HepG2 (cell line): Measurements from ENCODE around the gene METTL21C. TPM values are rescaled to one million over a fixed set of nuclear protein-coding genes. Genes with fewer than 3 reads are reported as not detected.

Experiments used
- ATAC-seq: fragments of 200-7000 bp; cut with Tn5 transposase; 3 replicates; pipeline ENCODE4 v1.9.1; 2020; ENCODE audit warnings: mild to moderate bottlenecking, moderate library complexity
- BruUV-seq: library from RNA; stranded (reverse); fragments of 400-500 nt; replicated peaks from 2 replicates; lab custom pipeline; 2021; lab: Mats Ljungman, UMichigan
- CTCF ChIA-PET: fragments of 300-600 bp; formaldehyde crosslinking; extraction: SDS; loops from one replicate; lab custom pipeline; 2021; ENCODE audit warnings: low total read pairs, inconsistent platforms, low intra/inter-chr PET ratio; lab: Yijun Ruan, JAX
- POLR2A ChIA-PET: fragments of 350-600 bp; sonication (Branson Sonifier 250); formaldehyde crosslinking; loops from one replicate; lab custom pipeline; 2020; ENCODE audit warnings: antibody characterized with exemption, inconsistent platforms; lab: Yijun Ruan, JAX
- DNase-seq: peaks from one replicate; pipeline ENCODE4 v3.0.0-alpha.2; 2015; ENCODE audit warnings: low spot score
- FAIRE-seq: peaks from 3 replicates; lab custom pipeline; 2011; peaks lifted over from hg19 to GRCh38; lab: Jason Lieb, UNC
- H2AFZ ChIP-seq: one replicate; pipeline ENCODE4 v1.6.1; 2011; ENCODE audit warnings: low read length, inconsistent platforms
- H3K27ac ChIP-seq: fragments of 300-600 bp; 3 replicates; pipeline ENCODE4 v1.8.0; 2011; ENCODE audit warnings: mixed run types, mild to moderate bottlenecking, mixed read lengths, low read length, inconsistent platforms; ENCODE audit not compliant: insufficient read depth; ENCODE audit errors: extremely low read length
- H3K27me3 ChIP-seq, 2 experiments: fragments of 200-600 bp in 1 of 2; 2 replicates in 1 of 2; 3 replicates in 1 of 2; pipeline versions ENCODE4 v1.6.0 to v1.8.0; 2011; ENCODE audit warnings: low read length in 2 of 2, mild to moderate bottlenecking in 2 of 2, moderate library complexity in 2 of 2, inconsistent platforms in 1 of 2; ENCODE audit not compliant: insufficient read depth in 2 of 2, control insufficient read depth in 1 of 2
- H3K36me3 ChIP-seq, 2 experiments: fragments of 200-600 bp in 1 of 2; replicated peaks in 1 of 2; 2 replicates in 1 of 2; 3 replicates in 1 of 2; pipeline versions ENCODE4 v1.5.1 to v1.8.0; 2011; ENCODE audit warnings: low read length in 2 of 2, inconsistent platforms in 1 of 2; ENCODE audit not compliant: insufficient read depth in 2 of 2, control insufficient read depth in 1 of 2
- H3K4me1 ChIP-seq: 2 replicates; pipeline ENCODE4 v1.5.1; 2012; ENCODE audit warnings: low read length, inconsistent platforms; ENCODE audit not compliant: insufficient read depth
- H3K4me2 ChIP-seq: 2 replicates; pipeline ENCODE4 v1.6.0; 2011; ENCODE audit warnings: low read depth, low read length, inconsistent platforms
- H3K4me3 ChIP-seq, 3 experiments: fragments of 200-600 bp in 1 of 3; sonication (generic), shearing (Covaris generic) in 1 of 3; replicated peaks in 1 of 3; 2 replicates each; pipeline ENCODE4 v1.5.1; 2011 to 2016; ENCODE audit warnings: low read length in 3 of 3, inconsistent platforms in 2 of 3, low read depth in 2 of 3, mild to moderate bottlenecking in 2 of 3, control low read depth in 1 of 3, mixed read lengths in 1 of 3; ENCODE audit not compliant: insufficient read depth in 1 of 3
- H3K79me2 ChIP-seq: one replicate; pipeline ENCODE4 v1.6.1; 2011; ENCODE audit warnings: low read length, inconsistent platforms; ENCODE audit not compliant: insufficient read depth
- H3K9ac ChIP-seq: 2 replicates; pipeline ENCODE4 v1.6.0; 2011; ENCODE audit warnings: mild to moderate bottlenecking, low read depth, low read length, inconsistent platforms; ENCODE audit not compliant: insufficient read depth
- H3K9me3 ChIP-seq: 2 replicates; pipeline ENCODE4 v1.5.1; 2012; ENCODE audit warnings: mild to moderate bottlenecking, low read length
- H4K20me1 ChIP-seq: 2 replicates; pipeline ENCODE4 v1.6.0; 2011; ENCODE audit warnings: inconsistent platforms, mild to moderate bottlenecking, low read length, moderate library complexity; ENCODE audit not compliant: insufficient read depth
- AGO2 ChIP-seq: fragments of 200-400 bp; formaldehyde crosslinking; optimal IDR thresholded peaks from 2 replicates; pipeline ENCODE3; 2017; ENCODE audit warnings: mild to moderate bottlenecking, low read depth, low read length, moderate library complexity
- ATRX ChIP-seq: sonication (generic); formaldehyde crosslinking; IDR thresholded peaks from 2 replicates; pipeline ENCODE4 v1.4.0; 2020; ENCODE audit warnings: missing genetic modification reagents, borderline replicate concordance
- FOSL2 ChIP-seq: sonication (generic); formaldehyde crosslinking; IDR thresholded peaks from 2 replicates; pipeline ENCODE4 v1.4.0; 2020; ENCODE audit warnings: missing genetic modification reagents
- NR2F1 ChIP-seq, 2 experiments: fragments of 450-650 bp in 1 of 2; formaldehyde crosslinking in 1 of 2; IDR thresholded peaks; 2 replicates each; pipeline versions ENCODE4 v1.5.0 to v1.6.1; 2016 to 2020; ENCODE audit warnings: mild to moderate bottlenecking in 1 of 2, missing compliant biosample characterization in 1 of 2, missing genetic modification reagents in 1 of 2, moderate library complexity in 1 of 2
- SNAPC2 ChIP-seq: sonication (generic); formaldehyde crosslinking; IDR thresholded peaks from 2 replicates; pipeline ENCODE4 v1.8.1; 2022; ENCODE audit warnings: mild to moderate bottlenecking, missing genetic modification reagents
- SRY ChIP-seq: sonication (generic); formaldehyde crosslinking; IDR thresholded peaks from 2 replicates; pipeline ENCODE4 v1.8.0; 2022; ENCODE audit warnings: mild to moderate bottlenecking, missing genetic modification reagents
- ZMYM4 ChIP-seq: sonication (generic); formaldehyde crosslinking; IDR thresholded peaks from 2 replicates; pipeline ENCODE4 v1.8.1; 2023; ENCODE audit warnings: mild to moderate bottlenecking, missing genetic modification reagents
- ZNF530 ChIP-seq: sonication (generic); formaldehyde crosslinking; IDR thresholded peaks from 2 replicates; pipeline ENCODE4 v1.5.0; 2020; ENCODE audit warnings: low read depth, mild to moderate bottlenecking, missing genetic modification reagents
- ZNF598 ChIP-seq: sonication (generic); formaldehyde crosslinking; IDR thresholded peaks from 2 replicates; pipeline ENCODE4 v1.5.1; 2020; ENCODE audit warnings: mild to moderate bottlenecking, missing genetic modification reagents, borderline replicate concordance
- ZNF747 ChIP-seq: sonication (generic); formaldehyde crosslinking; IDR thresholded peaks from 2 replicates; pipeline ENCODE4 v1.8.1; 2023; ENCODE audit warnings: missing genetic modification reagents, mild to moderate bottlenecking, borderline replicate concordance
- WGBS: methylation state at CpG from one replicate; pipeline ENCODE4 v1.1.6; 2017; ENCODE audit warnings: low lambda C conversion rate; 5-methylcytosine and 5-hydroxymethylcytosine counted together
- in situ Hi-C: cut with HindIII; loops from 2 replicates; pipeline ENCODE4 v1.10.0; 2017; ENCODE audit warnings: low pct_unique_long_range_greater_than_20kb; ENCODE audit not compliant: extremely low pct_ligation_motif_present
- intact Hi-C: fragments of 100-400 bp; cut with micrococcal nuclease; formaldehyde crosslinking; loops from one replicate; pipeline ENCODE4 v1.10.0; 2022; ENCODE audit not compliant: unreplicated experiment
- polyA plus RNA-seq, 8 experiments: library from polyadenylated mRNA; depleted of rRNA in 3 of 8; stranded (reverse) in 7 of 8; unstranded in 1 of 8; fragments of >200 nt; fragmentation: Illumina TruSeq in 4 of 8; extraction: Trizol in 4 of 8; gene quantifications; 2 replicates each; pipeline versions ENCODE4 v1.2.1 to v1.2.3, GENCODE V29; 2011 to 2016; ENCODE audit warnings: low read depth in 4 of 8, missing spikeins in 1 of 8, mixed read lengths in 1 of 8; ENCODE audit not compliant: insufficient read depth in 1 of 8
- total RNA-seq, 5 experiments: library from RNA; depleted of rRNA; stranded (reverse); fragments of >200 nt; fragmentation: Illumina TruSeq; extraction: Trizol; gene quantifications; 2 replicates each; pipeline ENCODE4 v1.2.3, GENCODE V29; 2016; ENCODE audit warnings: low read depth in 1 of 5
- TF ChIP-seq, protein P1 (sequence below): sonication (generic); formaldehyde crosslinking; conservative IDR thresholded peaks from 2 replicates; pipeline ENCODE4 v1.4.0; 2020; ENCODE audit warnings: mild to moderate bottlenecking, missing genetic modification reagents, moderate library complexity
- TF ChIP-seq, protein P2 (sequence below): sonication (generic); formaldehyde crosslinking; IDR thresholded peaks from 2 replicates; pipeline ENCODE4 v1.4.0; 2020; ENCODE audit warnings: mild to moderate bottlenecking, missing genetic modification reagents
- TF ChIP-seq, protein P3 (sequence below): sonication (generic); formaldehyde crosslinking; IDR thresholded peaks from 2 replicates; pipeline ENCODE4 v1.5.0; 2020; ENCODE audit warnings: missing genetic modification reagents

Gene METTL21C
- total and polyA plus RNA-seq, 2 of the 13 experiments (the other 11 are each of a cell fraction or from before 2014, with no cell fraction given): not detected

DNA sequence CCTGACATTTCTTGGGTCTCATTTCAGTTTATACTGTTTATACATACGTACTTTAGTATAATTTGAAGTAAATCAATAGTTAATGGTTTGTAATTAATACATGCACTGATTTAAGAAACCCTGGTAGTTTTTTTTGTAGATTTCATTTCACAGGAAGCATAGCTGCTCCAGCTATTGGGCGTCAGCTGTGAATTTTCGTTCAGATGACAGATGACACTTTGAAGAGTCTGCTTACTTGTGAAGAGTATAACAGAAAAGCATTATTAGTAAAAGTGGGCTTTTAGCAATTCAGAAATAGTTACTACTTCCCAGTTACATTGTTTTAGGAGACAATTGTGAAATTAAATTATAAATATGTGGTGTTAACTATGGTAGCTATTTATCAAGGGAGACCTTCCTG lies 44.4 kb downstream of the METTL21C start:
- POLR2A ChIA-PET: no interaction called here
- ATAC-seq (no peak), DNase-seq (no peak), FAIRE-seq (no peak)
- BruUV-seq: no TSS peak
- intact Hi-C loops (no loop called here), in situ Hi-C loops (no loop called here)
- CTCF ChIA-PET: no interaction called here
- 97% methylated on average over 3 of the region's 3 CpGs for WGBS
- no peaks in the 10 kb centered on the region for H3K4me1 ChIP-seq
- no peak overlapping the region for H3K27ac ChIP-seq
- H3K79me2 ChIP-seq: no peaks in the 10 kb centered on the region
- no peak overlapping the region for H3K9ac ChIP-seq
- no peaks in the 10 kb centered on the region for H3K9me3 ChIP-seq
- no peaks in the 10 kb centered on the region for H3K27me3 ChIP-seq
- TF ChIP-seq, protein P1, sequence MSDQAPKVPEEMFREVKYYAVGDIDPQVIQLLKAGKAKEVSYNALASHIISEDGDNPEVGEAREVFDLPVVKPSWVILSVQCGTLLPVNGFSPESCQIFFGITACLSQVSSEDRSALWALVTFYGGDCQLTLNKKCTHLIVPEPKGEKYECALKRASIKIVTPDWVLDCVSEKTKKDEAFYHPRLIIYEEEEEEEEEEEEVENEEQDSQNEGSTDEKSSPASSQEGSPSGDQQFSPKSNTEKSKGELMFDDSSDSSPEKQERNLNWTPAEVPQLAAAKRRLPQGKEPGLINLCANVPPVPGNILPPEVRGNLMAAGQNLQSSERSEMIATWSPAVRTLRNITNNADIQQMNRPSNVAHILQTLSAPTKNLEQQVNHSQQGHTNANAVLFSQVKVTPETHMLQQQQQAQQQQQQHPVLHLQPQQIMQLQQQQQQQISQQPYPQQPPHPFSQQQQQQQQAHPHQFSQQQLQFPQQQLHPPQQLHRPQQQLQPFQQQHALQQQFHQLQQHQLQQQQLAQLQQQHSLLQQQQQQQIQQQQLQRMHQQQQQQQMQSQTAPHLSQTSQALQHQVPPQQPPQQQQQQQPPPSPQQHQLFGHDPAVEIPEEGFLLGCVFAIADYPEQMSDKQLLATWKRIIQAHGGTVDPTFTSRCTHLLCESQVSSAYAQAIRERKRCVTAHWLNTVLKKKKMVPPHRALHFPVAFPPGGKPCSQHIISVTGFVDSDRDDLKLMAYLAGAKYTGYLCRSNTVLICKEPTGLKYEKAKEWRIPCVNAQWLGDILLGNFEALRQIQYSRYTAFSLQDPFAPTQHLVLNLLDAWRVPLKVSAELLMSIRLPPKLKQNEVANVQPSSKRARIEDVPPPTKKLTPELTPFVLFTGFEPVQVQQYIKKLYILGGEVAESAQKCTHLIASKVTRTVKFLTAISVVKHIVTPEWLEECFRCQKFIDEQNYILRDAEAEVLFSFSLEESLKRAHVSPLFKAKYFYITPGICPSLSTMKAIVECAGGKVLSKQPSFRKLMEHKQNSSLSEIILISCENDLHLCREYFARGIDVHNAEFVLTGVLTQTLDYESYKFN (CRISPR knock-in tag): no peak
- TF ChIP-seq FOSL2 (CRISPR knock-in tag): no peak
- no peak for TF ChIP-seq ZNF530 (CRISPR knock-in tag)
- TF ChIP-seq AGO2: no peak
- TF ChIP-seq ZNF598: no peak
- H4K20me1 ChIP-seq: no peaks in the 10 kb centered on the region
- no peak overlapping the region for H3K4me2 ChIP-seq
- H2AFZ ChIP-seq: no peak overlapping the region
- H3K36me3 ChIP-seq: peaks cover 7 to 37% of the 10 kb centered on the region in 2 experiments
- H3K4me3 ChIP-seq: no peak overlapping the region

DNA sequence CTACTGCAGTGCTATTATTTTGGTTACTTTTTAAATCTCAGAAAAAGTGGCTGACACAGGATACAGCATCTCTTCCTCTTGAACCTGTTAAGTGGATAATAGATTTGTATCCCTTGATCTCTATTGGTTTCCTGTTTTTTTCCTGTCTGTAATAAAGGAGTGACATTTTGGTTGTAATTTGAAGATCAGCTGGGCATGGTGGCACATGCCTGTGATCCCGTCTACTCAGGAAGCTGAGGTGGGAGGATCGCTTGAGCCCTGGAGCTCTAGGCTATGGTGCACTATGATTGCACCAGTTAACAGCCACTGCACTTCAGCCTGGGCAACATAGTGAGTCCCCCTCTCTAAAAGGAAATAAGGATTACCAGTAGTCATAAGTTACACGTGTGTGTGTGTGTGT lies 46.8 kb downstream of the METTL21C start:
- H3K36me3 ChIP-seq: peaks cover 10 to 48% of the 10 kb centered on the region in 2 experiments
- H3K9ac ChIP-seq: no peak overlapping the region
- WGBS: 96% methylated on average over 3 of the region's 3 CpGs
- no peak overlapping the region for H3K4me2 ChIP-seq
- intact Hi-C loops (no loop called here), in situ Hi-C loops (no loop called here)
- no TSS peak for BruUV-seq
- no peaks in the 10 kb centered on the region for H3K4me1 ChIP-seq
- no peak for ATAC-seq
- CTCF ChIA-PET: no interaction called here
- no peaks in the 10 kb centered on the region for H3K27me3 ChIP-seq
- no peak for DNase-seq
- no peak overlapping the region for H3K27ac ChIP-seq
- no peaks in the 10 kb centered on the region for H4K20me1 ChIP-seq
- no peak overlapping the region for H2AFZ ChIP-seq
- no peaks in the 10 kb centered on the region for H3K9me3 ChIP-seq
- POLR2A ChIA-PET: no interaction called here
- H3K4me3 ChIP-seq: no peak overlapping the region
- no peaks in the 10 kb centered on the region for H3K79me2 ChIP-seq
- no peak for FAIRE-seq
- TF ChIP-seq SRY (CRISPR knock-in tag) (no peak), ATRX (CRISPR knock-in tag) (no peak), AGO2 (no peak), NR2F1 (CRISPR knock-in tag; IDR thresholded peaks at IDR 0.05) (no peak), ZMYM4 (no peak), ZNF747 (CRISPR knock-in tag) (no peak), SNAPC2 (CRISPR knock-in tag) (no peak)
- TF ChIP-seq, protein P2, sequence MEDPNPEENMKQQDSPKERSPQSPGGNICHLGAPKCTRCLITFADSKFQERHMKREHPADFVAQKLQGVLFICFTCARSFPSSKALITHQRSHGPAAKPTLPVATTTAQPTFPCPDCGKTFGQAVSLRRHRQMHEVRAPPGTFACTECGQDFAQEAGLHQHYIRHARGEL: no peak
- TF ChIP-seq, protein P3, sequence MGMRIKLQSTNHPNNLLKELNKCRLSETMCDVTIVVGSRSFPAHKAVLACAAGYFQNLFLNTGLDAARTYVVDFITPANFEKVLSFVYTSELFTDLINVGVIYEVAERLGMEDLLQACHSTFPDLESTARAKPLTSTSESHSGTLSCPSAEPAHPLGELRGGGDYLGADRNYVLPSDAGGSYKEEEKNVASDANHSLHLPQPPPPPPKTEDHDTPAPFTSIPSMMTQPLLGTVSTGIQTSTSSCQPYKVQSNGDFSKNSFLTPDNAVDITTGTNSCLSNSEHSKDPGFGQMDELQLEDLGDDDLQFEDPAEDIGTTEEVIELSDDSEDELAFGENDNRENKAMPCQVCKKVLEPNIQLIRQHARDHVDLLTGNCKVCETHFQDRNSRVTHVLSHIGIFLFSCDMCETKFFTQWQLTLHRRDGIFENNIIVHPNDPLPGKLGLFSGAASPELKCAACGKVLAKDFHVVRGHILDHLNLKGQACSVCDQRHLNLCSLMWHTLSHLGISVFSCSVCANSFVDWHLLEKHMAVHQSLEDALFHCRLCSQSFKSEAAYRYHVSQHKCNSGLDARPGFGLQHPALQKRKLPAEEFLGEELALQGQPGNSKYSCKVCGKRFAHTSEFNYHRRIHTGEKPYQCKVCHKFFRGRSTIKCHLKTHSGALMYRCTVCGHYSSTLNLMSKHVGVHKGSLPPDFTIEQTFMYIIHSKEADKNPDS: no peak
